Activated T-cell treated with anti-CD3 and anti-CD28 coated beads for 48 hours (primary cell): ENCODE data around the gene FBXO42.
"Not testable (repeated sequence)": the region's sequence is repeated elsewhere in the genome, so short reads cannot be mapped to it uniquely, and the experiment has no call there.

Experiments
- DNase-seq: peaks from one replicate; pipeline ENCODE4 v3.0.0-alpha.2; 2020; ENCODE audit warnings: low read depth

FBXO42 gene

DNA sequence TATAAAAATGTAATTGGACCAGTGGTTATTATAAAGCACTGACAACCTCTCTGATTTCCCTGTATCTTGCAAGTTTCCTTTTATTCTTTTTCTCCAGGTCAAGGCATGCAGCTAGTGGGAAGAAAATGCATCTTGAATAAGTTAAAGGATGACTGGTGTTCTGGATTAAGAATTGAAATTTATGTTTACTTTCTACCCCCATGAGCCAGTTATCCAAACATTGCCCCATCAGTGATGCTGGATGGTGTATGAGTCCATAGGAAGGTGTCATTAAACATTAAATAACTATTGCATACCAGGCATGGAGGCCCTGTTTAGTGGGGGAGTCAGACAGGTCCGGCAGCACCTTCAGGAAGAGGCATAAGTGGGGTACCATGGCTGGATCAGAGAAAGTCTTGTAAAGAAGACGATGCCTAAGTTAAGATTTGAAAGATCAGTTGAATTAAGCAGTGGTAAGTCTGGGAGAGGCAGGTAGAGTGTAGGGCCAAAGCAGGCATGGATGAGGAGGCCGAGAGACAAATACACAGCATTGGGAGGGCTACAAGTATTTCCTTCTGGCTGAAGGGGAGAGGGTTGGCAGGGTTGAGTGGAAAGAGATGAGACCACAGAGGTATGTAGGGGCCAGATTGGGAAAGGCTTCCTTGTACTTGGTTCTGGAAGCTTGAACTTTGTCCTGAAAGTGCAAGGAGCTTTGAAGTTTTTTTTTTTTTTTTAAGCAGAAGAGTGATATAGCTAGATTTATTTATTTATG, 20.4 kb upstream of the FBXO42 start:
- DNase-seq: no peak

DNA sequence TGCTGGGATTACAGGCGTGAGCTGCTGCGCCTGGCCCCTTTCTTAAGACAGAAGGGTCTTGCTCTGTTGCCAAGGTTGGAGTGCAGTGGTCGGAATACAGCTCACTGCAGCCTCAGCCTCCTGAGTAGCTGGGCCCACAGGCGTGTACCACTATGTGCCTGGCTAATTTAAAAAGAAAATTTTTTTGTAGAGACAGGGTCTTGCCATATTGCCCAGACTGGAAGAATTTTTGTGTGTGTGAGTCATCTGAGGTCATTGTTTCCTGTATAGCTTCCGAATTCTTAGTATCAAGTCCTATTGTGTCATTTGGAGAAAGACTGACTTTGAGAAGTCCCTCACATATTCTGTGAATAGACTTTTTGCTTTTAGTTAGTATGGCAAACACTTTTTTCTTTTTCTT, 19.4 kb upstream of the FBXO42 start:
- DNase-seq: no peak

DNA sequence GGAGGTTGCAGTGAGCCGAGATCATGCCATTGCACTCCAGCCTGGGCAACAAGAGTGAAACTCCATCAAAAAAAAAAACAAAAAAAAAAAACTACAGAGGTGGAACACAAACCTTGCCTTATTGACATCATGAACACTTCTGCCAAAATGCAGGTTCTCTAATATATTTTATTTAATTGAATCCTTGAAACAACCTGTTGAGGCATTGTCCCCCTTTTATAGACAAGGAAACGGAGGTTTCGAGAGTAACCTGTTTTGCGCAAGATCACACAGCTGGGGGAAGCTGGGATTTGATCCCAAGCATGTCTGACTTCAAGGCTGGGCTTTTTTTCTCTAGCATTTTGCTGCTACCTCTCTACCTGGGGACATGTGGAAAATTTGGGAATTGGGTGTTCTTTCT, 17.5 kb upstream of the FBXO42 start:
- DNase-seq: no peak

DNA sequence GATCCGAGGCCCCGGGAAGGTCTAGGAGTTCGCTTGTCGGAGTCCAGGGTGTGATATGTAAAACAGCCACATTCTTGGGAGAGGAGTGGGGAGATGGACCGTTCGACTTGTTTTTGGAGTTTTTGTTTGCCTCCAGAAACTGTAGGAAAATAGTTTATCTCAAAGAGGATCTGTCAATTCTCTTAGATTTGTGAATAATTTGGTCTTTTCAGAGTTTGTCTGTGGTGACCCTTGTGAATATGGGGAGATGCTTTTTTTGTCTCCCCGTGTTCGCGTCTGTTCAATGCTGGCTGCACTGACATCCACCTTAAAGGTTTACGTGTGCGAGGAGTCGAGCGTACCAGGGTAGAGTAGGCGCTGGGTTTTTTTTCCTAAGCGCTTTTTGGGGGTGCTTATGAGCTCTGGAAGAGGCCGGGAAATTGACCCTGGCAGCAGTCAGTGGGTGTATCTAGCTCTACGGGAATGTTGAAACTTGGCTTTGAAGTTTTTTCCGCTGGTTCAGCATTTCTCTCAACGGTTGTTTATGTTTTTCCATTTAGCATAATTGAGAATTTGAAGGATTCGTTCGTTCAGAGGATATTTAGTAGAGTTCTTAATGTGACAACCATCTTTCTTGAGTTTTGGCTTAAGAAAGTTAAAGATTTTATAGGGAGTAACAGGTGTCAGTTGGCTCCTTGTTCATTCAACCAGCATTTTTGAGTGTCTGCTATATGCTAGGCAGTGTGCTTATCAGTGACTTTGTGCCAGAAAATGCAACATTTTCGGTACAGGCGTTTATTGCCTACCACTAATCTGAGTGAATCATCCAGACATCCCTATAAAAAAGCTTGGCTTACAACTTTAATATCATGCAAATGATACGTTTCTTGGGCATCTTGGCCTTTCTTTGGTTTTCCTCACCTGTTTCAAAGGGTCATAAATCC, 15.9 kb upstream of the FBXO42 start:
- DNase-seq: no peak

DNA sequence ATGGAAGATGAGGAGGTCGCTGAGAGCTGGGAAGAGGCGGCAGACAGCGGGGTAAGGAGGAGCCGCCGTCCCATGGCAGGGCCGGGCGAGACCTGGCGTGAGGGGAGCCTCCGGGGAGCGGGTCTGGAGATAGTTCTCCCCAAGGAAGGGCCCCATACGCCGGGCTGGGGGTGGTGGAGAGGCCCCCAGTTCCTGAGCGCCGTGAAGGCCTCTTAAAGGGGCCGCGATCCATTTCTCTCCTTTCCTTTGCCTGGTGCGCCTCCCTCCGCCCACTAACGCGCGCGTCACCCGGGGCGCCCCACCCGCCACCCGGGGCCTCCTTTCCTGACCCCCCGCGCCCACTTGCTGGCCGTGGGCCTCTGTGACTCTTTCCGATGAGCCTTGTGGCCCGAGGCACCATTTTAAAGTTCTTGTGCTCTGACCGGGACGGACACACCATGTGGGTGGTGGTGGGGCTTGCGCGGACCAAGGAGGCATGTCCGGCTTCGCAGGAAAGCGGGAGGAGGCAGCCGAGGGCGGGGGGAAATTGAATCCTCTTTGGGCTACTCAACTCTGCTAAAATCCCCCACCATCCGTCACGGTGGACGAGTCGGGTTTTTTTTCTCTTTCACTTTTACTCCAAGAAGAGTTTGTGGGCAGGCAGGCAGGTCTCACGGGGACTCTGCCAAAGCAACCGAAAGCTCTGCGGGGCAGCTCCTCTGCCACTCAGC, 15.1 kb upstream of the FBXO42 start:
- peak; percentile 84 for DNase-seq

DNA sequence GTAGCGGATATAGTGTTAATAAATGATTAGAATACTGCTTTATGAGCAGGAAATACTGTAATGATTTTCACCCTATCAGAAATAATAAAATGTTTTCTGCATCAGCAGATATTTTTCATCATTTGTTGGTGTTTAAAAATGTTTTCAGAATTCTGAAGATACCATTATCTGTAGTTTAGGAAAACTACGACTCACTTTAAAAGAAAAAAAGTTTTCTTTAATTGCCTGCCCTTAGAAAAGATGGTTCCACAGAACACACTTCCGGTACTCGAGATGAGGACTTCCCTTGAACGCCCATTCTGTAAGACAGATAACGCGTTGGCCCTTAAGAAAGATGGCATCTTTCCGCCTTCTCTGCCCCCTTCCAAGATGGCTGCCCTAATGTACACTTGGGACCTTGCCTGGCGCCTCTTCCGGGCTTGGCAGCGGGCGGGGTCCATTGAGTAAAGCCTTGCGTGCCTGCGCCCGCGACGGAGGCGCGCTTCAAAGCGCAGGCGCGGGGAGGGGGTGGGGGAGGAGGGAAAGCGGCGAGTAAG, 14.5 kb upstream of the FBXO42 start, which contains the start of gene SZRD1:
Gene SZRD1 (plus strand): TSS at position 521 of the 536 bp plus-strand sequence. CDS start 16 bp downstream, outside the sequence.
- peak; percentile 94 for DNase-seq

DNA sequence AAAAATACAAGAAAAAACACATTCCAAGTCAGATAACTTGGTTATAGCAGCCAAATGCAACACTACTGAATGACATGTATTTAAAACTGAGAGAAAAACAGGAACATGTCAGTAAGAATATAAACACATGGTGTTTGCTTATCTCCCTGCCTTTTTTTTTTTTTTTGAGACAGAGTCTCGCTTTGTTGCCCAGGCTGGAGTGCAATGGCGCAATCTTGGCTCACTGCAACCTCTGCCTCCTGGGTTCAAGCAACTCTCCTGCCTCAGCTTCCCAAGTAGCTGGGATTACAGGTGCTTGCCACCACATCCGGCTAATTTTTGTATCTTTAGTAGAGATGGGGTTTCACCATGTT, 12.8 kb upstream of the FBXO42 start:
- DNase-seq: not testable (repeated sequence)

DNA sequence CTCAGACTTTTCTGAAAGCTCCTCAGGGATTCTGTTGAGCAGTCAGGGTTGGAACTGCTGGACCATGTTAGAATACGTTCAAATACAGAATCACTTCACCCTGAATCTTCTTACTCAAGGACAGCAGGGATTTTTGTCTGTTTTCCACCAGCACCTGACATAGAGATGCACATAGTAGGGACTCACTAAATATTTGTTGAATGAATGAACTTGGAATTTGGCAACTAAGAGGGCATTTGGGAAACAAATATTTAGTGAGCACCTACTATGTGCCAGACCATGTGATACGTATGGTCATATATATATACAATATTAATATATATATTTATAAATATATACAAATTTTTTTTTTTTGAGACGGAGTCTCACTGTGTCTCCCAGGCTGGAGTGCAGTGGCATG, 4.6 kb upstream of the FBXO42 start:
- no peak for DNase-seq

DNA sequence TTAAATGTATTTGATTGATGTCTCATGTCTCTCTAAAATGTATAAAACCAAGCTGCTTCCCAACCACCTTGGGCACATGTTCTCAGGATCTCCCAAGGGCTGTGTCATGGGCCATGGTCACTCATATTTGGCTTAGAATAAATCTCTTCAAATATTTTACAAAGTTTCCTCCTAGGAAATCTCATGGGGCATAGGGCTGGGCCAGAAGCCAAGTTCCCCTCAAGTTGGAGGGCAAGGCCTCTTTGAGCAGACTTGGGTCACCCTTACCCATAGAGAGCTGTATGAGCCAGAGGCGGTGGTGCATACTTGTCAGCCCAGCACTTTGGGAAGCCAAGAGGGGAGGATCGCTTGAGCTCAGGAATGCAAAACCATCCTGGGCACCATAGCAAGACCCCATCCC, 2.3 kb upstream of the FBXO42 start:
- no peak for DNase-seq

DNA sequence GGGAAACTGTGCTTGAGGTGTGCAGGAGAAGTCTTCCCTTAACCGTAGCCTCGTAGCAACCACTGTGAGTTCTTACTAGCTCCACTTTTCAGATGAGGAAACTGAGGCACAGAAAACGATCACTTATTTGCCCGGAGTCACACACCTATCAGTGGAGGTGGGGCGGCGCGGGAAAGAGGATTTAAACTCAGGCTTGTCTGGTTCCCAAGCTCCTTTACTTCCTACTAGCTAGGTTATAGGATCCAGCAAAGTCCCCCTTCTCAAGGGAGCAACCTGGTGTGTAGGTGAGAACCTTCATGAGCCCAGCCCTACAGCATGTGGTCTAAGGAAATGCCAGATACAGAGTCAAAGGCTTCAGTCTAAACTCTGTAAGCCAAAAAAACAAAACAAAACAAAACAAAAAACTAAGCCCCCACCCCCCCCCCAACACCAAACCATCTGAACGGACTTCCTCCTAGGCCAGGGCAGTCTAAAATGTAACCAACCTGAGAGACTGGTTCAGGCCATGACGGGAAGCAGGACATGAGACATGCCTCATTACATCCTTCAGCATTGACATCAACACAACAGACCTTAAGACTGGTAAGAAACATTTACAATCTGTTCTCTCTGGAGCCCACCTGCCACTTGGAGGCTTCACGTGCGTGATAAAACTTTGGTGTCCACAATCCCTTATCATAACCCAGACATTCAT, 709 bp upstream of the FBXO42 start:
- DNase-seq: no peak

DNA sequence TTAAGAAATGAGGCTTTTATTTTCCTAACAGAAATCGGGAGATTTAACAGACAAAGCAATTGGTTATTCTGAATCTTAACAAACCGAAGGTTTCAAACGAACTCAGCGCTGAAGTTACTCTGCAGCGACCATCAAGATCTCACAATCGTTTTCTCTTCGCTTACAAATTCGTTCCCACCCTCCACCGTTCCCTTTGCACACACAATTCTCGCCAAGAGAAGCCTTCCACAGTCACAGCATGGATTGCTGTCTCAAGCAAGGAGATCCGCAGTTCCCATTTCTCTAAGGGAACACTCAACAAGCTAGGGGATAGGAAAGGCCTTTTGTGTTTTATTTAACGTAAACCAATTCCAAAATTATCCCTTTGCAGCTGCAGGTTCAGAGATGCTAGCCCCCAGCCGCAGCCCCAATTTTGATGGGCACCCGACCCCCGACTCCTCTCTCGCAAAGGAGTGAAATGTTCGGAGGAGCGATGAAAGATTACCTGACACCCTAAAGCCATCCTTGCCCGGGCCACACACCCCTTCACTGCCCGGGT, 755 bp downstream of the FBXO42 start:
- DNase-seq: no peak

DNA sequence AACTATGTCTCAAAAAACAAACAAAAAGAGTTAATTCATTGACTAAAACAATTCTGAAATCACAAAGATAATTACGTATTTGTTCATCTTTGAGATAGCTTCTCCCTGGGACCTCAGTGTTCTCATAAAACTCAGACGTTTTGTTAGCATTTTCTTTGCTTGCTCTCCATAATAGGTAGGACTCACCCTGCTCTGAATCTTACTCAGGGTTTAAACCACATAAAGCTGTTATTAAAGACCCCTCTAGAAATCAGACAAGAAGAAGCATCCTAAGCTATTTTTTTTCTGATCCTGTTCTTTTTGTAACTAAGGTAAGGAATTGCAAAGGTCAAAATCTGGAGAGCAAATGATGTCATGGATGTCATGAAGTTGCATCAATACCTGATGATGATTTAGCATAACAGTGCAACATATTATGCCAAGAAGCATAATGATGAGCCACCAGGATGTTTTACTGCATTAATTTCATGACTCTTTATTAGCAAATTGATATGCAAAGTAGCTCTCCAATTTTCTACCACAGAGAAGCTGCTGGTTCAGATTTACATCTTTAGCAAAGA, 2.4 kb downstream of the FBXO42 start:
- DNase-seq: no peak

DNA sequence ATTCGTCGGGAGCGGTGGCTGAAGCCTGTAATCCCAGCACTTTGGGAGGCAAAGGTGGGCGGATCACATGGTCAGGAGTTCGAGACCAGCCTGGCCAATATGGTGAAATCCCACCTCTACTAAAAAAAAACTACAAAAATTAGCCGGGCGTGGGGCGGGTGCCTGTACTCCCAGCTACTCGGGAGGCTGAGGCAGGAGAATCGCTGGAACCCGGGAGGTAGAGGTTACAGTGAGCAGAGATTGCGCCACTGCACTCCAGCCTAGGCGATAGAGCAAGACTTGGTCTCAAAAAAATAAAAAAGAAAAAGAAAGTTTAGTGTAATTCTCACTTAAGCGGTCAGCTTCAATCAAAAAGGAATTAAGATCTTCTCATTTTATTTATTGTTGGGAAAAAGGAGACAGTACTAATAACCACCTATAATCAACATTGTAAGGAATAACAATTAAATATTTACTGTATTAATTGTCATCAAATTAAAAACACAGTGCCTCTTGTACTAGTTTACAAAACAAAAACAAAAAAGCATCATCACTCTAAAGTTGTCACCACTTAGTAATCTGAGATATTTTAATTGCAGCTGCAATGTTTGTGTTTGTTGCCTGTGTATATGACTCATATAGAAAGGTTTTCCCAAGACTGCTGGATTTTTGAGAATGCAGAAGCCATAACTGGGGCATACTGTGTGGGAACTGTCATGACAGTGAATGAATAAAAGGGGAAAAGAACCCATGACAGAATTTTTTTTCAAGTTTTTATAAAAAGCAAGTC, 3.7 kb downstream of the FBXO42 start:
- no peak for DNase-seq

DNA sequence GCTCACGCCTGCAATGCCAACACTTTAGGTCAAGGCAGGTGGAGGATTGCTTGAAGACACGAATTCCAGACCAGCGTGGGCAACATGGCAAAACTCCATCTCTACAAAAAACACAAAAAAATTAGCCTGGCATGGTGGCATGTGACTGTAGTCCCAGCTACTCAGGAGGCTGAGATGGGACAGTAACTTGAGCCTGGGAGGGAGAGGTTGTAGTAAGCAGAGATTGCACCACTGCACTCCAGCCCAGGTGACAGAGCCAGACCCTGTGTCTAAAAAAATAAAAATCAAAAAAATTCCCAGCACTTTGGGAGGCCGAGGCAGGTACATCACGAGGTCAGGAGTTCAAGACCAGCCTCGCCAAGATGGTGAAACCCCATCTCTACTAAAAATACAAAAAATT, 9.0 kb downstream of the FBXO42 start:
- DNase-seq: not testable (repeated sequence)

DNA sequence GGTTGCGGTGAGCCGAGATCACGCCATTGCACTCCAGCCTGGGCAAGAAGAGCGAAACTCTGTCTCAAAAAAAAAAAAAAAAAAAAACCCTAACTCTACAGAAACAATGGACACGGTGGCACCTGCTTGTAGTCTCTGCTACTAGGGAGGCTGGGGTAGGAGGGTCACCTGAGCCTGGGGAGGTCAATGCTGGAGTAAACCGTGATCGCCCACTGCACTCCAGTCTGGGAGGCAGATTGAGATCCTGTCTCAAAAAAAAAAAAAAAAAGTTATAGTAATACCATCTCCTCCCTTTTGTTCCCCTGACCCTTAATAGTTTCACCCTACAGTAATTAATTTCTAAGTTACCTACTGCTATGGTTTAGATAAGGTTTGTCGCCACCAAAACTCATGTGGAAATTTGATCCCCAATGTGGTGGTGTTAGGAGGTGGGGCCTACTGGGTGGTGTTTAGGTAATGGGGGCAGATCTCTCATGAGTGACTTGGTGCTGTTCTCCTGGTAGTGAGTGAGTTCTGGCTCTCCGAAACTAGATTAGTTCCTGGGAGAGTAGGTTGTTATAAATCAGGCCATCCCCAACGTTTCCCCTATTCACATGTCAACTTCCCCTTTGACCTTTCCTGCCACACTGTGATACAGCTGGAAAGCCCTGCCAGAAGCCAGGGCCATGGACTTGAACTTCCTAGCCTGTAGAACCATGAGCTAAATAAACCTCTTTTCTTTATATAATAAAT, 9.8 kb downstream of the FBXO42 start:
- no peak for DNase-seq

DNA sequence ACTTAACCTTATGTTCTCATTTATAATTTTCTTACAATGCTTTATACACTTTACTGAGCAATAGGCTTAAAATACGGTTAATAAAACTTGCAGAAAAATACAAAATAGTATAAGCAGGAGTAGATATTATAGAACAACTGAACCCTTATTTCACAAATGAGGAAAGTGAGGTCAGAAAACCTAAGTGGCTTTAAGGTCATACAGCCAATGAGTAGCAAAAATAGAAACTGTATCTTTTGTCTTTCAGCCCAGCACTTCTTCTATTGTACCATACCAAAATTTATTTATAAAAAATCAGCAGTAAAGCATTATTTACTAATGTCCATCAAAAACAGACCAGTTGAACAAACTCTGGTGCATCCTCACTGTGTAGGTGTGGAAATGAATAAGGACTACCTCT, 11.6 kb downstream of the FBXO42 start:
- no peak for DNase-seq

DNA sequence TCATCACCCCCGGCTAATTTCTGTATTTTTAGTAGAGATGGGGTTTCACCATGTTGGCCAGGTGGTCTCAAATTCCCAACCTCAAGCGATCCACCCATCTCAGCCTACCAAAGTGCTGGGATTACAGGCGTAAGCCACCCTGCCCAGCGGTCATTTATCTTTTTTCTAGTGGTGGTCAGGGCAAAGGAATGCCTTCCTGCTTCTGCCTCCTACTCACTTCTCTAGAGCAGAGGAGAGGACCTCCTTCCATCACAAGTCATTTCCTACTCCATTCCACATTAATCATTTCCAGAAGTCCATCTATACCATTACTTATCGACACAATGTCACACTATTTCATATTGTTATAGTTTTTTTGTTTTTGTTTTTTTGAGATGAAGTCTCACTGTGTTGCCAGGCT, 13.3 kb downstream of the FBXO42 start:
- DNase-seq: no peak

DNA sequence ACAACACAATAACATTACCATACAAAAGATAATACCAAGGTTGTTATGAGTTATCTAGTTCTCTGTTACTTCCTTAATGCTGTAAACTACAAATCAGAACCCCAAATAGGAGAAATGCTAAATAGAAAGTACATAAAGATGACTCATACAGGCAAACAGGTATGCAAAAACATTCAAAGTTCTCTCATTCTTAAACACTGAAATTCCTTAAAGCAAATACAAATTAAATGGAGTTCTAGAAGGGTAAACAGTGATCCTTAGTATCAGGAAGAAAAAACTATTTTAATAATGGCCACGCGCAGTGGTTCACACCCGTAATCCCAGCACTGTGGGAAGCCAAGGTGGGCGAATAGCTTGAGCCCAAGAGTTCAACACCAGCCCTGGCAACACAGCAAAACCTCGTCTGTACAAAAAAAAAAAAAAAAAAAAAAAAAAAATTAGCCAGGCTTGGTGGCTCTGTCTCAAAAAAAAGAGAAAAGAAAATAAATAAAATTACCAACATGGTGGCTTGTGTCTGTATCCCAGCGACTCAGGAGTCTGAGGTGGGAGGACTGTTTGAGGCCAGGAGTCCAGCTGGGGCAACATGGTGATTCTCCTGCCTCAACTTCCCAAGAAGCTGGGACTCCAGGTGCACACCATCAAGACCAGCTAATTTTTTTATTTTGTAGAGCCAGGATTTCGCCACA, 17.5 kb downstream of the FBXO42 start:
- no peak for DNase-seq

DNA sequence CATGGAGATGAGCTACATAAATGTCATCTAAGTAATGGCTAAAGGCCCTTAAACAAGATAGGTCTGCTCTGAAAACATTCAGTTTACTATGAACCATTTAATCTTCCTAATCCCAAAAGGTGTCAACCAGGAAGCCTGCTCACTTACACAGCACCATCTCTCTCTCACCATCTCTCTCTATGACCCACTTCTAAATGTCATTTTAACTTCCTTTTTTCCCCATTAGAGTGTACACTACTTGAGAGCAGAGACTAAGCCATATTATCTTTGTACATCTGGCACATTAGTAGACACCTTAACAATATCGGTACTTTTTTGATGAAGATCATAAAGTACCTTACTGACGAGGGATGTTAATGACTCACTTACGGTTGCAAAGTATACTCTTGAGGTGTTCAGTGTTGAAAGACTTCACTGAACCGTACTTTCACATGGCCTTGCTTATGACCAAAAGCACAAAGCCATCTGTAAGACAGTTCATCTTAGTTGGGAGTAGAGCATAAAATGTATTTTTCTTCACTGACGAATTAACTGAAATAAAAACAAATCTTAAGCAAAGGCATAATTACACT, 25.4 kb downstream of the FBXO42 start:
- DNase-seq: no peak
